HL-60/S4 (cell line): ENCODE results near the gene STRN3.

Experiments
- in situ Hi-C: fragments of 300-500 bp; cut with MboI; formaldehyde crosslinking; loops from 2 replicates; pipeline ENCODE4 v1.14.3; 2022; ENCODE audit warnings: low sequenced_read_pairs

STRN3 gene

DNA sequence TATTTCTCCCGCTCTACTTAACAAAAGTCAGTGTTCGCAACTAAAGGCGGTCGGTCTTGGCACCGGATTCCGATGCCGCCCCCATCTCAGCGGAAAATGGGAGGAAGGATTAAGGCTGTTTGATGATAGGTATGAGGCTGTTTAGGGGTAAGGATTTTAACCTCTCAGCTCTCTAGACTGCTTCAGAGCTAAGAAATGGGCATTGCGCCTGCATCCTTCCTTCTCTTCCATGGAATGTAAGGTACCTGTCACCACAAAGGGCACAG lies 150.5 kb downstream of the STRN3 start:
- in situ Hi-C loops, result no loop called here

DNA sequence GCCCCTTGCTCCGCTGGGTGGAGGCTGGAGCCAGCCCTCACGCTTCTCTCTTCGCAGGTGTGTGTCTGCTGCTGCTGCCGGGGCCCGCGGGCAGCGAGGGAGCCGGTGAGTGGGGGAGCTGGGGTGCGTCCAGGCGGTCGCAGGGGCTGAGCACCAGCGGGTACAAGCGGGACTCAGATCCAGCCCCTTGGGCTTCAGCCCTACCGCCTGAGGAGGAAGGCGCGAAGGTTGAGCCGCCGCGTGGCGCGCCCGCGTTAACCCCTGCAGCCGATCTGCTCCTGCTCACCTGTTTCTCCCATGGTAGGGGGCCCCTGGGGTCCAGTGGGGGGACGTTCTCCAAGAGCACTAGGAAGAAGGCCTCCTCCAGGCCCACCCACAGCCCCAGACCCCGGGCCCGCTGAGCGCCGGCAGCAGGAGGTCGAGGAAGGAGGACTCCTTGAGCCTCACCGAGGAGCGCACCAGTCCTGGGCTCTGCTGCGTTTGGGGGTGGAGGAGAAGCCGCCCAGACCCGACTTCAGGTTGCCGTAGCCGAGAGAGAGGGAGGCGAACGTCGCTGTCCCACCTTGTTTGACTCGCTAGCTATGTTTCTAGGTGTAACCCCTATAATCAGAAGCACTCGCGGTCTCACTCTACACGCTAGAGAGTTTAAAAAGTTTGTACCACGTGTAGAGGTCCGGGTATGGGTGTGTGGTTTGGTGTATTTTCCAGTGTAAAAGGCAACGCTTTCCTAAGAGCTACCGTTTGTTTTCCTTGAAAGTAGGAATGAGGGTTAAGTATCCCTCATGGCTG lies 151.0 kb downstream of the STRN3 start:
- in situ Hi-C loops, result no loop called here

DNA sequence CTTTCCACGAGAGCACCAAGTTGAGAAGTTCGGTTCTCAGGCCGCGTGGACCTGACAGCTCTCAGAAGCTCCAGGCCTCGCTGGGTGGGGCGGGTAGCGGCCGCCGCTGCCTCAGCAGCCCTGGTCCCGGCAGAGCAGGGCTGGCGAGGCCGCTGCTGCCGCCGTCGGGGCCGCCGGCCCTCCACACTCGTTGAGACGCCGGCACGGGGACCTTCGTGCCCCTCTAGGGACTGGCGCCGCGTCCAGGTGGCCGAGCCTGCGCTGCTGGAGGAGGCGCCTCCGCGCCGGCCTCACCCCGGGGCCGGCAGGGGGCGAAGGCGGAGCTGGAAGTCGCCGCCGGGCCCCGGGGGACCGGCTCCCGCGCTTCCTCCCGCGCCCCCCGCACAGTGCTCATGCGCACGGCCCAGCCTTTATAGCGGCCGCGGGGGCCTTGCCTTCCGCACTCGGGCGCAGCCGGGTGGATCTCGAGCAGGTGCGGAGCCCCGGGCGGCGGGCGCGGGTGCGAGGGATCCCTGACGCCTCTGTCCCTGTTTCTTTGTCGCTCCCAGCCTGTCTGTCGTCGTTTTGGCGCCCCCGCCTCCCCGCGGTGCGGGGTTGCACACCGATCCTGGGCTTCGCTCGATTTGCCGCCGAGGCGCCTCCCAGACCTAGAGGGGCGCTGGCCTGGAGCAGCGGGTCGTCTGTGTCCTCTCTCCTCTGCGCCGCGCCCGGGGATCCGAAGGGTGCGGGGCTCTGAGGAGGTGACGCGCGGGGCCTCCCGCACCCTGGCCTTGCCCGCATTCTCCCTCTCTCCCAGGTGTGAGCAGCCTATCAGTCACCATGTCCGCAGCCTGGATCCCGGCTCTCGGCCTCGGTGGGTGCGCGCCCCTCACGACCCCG lies 151.8 kb downstream of the STRN3 start, which contains the start of gene COCH:
TSS of gene COCH (plus strand) at position 440 of the 879 bp plus-strand sequence. CDS start at position 820, 380 bp downstream.
- in situ Hi-C loops, result no loop called here

DNA sequence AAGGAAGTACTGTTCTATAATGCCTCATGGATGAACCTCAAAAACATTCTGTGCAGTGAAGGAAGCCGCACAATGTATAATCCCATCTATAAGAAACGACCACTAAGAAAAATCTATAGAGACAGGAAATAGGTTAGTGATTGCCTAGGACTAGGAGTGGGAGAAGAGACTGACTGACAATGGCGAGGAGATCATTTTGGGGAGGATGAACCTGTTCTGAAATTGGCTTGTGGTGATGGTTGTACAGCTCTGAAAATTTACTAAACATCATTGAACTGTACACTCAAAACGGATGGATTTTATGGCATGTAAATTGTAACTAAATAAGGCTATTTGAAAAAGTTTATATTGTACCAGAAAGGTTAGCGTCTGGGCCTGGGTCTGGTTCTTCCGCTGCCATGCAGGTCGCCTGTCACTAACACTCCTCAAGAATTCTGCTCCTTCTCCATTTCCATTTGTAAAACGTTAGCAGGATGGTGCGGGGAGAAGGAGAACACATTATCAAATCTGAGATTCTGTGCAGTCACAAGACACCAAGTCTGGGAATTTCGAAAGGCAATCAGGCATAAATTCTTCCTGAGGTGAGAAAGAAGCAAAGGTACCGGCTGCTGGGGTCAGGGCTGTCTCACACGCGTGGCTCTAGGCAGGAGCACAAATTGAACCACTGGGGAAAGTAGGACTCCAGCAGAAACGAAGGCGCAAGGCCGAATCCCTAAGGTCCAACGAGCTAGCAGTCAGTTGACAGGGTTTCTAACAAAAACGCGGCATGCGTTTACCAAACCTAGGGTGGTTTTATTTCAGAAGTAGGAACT lies 152.7 kb downstream of the STRN3 start:
- in situ Hi-C loops, result no loop called here

DNA sequence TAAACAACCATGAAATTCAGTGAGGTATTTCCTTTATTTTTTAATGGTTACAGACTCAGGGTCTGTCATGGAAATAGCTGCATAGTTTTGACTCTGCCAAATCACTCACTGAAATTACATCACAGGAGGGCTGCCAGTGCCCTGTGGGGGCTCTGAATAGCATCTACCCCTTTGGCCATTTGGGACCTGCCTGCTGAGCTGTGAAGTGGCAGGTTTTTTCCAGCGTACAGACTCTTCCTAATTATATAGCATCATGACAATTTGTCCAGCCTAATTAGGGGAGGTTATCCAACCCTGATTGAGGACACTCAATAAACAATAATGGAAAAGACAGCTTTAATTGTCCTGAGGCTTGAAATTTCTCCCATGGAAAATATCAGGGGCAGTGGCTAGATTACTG lies 153.6 kb downstream of the STRN3 start:
- in situ Hi-C loops, result no loop called here

DNA sequence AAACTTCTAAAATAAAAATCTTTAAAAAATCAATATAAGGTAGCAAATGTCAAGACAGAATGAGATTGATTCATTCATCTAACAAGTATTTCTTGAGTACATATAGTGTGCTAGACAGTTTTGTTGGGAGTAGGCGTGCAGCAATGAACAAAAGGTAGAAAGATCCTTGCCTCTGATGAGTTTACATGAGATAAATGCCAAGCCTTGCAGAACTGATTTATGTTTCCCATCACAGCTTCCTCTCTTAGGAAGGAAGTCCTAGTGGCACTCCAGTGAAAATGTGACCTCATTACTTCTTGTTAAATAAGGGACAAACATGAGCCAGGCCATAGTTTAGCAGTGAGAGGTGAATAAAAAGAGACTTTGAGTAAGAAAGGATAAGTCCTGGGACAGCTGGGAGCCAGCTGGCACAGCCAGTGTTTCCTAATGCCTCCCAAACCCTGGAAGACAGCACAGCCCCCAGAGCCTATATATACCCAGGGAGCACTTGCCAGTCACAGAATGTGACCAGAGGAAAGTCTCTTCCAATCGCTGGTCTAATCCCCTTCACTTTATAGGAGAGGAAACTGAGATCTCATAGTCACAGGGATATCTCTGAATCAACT lies 156.5 kb downstream of the STRN3 start:
- in situ Hi-C loops, result no loop called here

DNA sequence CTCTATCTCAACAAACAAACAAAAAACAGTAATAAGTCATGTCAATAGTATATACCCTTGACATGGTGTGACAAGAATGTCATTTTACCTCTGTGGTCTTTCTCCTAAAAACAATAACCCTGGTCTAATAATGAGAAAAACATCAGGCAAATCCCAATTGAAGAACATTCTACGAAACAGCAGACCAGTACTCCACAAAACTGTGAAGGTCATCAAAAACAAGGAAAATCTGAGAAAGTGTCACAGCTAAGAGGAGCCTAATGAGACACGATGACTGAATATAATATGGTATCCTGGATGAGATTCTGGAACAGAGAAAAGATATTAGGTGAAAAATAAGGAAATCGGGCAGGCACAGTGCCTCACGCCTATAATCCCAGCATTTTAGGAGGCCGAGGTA lies 157.4 kb downstream of the STRN3 start:
- in situ Hi-C loops, result no loop called here

DNA sequence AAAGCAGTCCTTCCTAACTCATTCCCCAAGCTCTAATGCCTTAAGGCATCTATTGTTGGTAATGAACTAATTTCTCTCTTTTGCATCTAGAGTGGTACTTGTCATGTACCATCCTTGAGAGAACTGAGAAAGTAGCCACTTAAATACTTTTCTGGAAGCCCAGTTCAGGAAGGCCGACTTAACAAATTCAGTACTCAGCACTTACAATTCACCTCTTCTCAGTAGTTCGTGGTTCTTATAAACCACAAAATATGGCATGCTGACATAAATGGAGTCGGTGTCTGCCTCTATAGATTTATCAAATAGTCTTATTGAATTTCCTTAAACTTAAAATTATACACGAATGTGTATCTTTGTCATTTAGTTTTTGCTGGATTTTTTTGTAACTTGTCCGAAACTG lies 161.2 kb downstream of the STRN3 start:
- in situ Hi-C loops, result no loop called here

DNA sequence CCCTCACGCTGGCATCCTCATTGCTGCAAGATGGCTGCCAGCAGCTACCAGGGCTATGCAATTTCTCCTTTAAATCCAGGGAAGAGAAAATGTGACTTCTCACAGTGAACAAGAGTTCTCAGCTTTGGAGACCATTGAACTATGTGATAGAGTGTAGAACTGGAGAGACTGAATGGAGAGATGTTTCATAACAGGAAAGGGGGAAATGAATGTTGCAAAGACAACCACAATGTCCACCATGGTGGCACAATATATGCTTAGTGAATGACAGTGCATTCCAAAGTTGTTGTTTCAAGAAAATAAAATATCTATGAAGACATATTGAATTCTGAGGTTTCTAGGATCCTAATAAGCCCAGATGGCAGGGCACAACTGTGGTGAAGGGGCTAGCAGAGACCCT lies 165.0 kb downstream of the STRN3 start:
- in situ Hi-C loops, result no loop called here

DNA sequence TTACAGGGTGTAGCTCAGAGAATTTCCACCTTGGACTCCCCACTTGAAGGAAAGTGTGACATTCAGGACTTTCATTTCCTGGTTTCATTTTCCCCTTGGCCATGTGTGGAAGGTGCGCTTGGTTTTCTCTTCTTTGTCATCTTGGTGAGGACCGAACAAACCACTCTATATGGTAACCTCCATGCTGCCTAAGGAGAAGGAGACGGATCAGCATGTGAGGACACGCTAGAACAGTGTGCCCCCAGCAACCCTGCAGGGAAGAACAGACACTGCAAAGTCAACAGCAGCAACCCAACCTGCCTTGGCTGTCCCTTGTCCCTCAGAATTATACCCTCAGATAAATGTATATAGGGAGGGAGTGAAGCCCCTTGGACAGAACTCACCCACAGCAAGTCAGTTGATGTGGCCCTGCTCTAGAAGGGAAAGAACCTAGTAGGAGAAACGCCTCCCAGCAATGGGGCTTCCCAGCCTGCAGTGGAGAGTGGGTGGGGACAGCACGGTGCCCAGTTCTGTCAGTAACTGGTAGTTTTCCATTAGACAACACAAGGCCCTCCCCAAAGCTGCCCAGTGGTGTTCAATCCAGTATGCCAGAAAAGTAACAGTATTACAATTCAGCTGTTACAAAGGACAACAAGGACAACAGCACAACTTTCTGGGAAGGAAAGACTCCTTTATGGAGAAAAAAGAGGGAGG lies 170.7 kb downstream of the STRN3 start:
- in situ Hi-C loops, result no loop called here

DNA sequence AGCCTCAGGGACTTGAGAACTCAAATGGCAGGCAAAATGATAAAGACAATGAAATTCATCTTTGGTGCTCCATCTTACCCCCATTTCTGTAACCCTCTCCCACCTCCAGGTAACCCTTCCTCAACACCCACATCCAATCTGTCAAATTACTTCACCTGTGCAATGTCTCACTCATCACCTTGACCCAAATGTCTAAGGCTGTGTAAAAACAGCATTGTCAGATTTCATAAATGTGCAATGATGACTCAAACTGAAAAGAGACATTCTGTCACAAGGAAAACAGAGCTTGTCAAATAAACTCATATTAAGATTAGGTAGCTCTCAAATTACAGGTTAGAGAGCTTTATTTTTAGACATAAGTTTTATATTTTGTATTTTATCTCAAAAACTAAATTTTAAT lies 171.7 kb downstream of the STRN3 start:
- in situ Hi-C loops, result no loop called here

DNA sequence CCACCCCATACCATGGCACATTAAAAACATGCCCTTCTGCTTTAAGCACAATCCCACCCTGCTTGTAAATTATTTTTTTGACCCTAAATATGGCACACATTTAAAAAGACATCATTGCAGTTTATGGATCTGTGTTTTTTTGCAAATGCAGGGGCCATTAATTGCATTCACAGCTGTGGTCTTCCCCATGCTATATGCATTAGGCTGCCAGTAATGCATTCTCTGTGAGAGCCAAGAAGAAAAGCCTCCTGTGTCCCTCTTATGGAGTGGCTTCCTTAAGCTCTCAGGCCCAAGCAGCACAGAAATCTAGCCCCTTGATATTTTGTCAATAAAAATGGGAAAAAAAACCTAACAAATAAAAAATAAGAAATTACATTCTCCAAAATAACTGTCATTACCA lies 172.2 kb downstream of the STRN3 start:
- in situ Hi-C loops, result no loop called here

DNA sequence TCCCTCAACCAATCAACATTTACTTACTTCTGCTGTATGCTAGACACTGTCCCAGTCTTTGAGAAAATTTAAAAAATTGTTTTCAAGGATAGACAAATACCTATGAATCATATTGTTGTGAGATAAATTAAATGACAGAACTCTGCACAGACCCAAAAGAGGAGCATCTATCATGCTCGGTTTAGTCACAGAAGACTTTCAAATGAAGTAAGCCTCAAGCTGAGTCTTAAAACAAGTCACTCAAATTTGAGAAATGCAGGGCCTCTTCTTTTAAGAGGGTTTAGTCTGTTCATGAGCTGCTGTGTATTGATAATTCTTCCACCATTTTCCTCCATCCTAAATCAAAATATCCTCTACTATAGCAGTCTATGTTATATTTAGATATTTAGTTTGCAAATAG lies 176.2 kb downstream of the STRN3 start:
- in situ Hi-C loops, result no loop called here

DNA sequence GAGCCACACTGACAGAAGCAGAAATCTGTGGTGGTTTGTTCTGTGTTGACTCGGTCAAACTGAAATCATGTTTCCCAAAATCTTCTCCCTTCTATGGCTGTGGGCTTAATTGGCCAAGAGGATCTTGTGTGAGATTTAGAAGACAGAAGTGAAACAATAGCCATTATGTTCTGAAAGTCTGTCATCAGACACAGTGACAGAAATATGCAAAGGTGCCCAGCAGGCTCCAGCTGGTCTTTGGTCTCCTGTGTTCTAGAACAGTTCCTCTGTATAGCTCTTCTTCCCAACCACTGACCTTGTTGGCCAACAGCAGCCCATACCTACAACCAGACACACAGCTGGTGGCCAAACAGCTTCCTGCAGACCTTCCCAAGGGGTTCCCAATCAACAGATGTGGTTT lies 176.8 kb downstream of the STRN3 start:
- in situ Hi-C loops, result no loop called here

DNA sequence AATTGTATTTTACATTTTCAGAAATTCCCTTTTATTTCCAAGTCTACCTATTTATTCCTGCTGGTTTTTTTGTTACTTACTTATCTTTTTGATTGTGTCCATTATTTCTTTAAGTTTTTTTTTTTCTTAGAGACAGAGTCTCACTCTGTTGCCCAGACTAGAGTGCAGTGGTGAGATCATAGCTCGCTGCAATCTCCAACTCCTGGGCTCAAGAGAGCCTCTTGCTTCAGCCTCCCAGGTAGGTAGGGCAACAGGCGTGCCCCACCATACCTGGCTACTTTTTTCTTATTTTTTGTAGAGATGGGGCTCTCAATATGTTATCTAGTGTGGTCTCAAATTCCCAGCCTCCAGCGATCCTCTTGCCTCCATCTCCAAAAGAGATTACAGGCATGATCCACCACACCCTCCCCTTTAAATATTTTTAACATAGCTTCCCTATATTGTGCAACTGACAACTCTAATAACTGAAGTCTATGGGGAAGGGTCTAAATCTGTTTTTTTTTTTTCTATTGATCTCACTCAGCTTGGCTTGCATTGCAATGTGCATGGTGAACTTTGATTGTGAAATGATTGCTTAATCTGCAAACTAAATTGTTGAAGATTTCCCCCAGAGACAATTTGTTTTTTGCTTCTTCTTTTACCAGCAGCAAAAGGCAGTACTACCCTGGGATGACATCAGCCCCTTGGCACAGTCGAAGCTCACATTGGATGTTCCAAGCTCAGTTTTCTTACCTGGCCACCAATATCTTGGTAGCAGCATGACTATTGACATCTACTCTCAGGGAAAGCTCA lies 177.5 kb downstream of the STRN3 start:
- in situ Hi-C loops, result no loop called here
